NCI-H146 treated with DMSO at 0.1 percent for 48 hours (cell line): ENCODE measurements around the gene NLN.
"Not testable (repeated sequence)": the region's sequence is repeated elsewhere in the genome, so short reads cannot be mapped to it uniquely, and the experiment has no call there.

Experiments used
- DNase-seq: peaks from one replicate; lab custom pipeline; 2025; ENCODE audit not compliant: unreplicated experiment; lab: John Stamatoyannopoulos, UW

Gene NLN

DNA sequence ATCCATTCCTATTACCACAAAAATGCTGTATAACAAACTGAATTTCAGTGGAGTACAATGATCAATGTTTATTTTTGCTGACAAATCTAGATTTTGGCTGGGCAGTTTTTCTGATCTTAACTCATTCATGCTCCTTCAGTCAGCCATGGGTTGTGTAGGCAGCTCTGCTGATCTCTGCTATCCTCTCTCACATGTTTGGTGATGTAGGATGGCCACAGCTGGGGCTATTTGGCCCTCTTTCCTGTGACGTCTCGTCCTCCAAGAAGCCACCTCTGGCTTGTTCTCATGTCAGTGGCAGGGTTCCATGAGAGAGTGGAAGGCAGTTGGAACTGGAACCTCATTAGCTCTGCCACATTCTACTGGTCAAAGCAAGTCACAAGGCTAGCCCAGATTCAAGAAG, 8.9 kb downstream of the NLN start:
- no peak for DNase-seq

DNA sequence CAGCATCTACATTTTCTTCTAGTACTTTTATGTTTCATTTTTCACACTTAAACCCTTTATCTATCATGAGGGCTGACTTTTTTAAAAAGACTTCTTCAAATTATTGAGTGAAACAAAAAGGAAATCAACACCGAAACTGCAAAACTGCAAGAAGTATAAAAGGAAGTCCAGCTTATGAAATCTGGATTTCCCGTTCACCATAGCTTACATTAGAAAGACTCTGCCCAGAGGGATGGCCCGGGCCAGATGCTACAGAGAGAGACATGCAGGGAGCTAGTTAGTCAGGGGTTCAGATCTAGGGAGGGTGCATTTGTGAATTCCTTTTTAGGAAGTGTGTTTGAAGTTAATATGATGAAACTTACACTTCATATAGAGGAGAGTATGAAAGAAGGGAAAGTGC, 10.0 kb downstream of the NLN start:
- not testable (repeated sequence) for DNase-seq

DNA sequence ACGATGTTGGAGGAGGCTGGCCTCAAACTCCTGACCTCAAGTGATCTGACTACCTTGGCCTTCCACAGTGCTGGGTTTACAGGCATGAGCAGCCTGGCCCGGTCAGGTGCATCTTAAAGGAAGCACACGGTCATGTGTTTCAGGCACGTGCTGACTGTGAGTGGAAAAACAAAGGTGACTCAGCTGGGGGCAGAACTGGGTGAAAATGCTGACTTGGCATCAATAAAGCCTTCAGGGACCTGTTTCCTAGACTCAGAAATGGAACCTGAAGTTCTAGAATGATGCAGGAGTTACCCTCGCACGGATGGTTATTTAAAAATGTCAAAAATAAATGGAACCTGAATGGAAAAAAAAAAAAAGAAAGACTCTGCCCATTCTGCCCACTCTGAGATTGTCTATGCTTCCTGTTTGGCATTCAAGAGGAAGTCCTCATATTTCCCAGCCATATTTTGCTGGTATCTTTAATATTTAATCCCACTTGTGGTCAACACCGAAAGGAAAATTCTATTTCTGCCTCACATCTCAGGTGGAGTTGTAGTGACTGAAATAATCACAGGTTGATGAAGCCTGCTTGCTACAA, 12.3 kb downstream of the NLN start:
- DNase-seq = not testable (repeated sequence)

DNA sequence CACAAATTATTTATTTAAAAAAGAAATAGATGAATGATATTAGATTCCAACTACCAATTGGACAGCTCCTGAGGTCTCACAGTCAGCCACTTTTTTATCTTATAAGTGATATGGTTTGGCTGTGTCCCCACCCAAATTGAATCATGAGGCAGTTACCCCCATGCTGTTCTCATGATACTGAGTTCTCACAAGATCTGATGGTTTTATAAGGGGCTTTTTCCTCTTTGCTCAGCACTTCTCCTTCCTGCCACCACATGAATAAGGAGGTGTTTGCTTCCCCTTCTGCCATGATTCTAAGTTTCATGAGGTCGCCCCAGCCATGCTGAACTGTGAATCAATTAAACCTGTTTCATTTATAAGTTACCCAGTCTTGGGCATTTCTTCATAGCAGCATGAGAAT, 12.9 kb downstream of the NLN start:
- DNase-seq = no peak

DNA sequence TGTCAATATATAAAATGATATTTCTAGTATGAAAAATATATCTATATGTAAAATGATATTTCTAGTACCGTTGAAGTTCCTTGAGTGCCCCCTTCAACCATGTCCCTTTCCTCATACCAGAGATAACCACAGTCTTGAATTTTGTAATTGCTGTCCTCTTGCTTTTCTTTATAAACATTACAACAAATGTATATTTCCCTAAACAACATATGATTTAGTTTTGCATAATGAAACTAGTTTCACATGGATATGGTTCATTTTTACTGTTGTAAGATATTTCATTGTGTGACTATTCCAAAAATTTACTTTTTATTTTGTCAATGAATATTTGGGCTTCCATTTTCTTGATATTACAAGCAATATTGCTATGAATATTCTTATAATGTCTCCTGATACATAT, 14.0 kb downstream of the NLN start:
- DNase-seq = no peak

DNA sequence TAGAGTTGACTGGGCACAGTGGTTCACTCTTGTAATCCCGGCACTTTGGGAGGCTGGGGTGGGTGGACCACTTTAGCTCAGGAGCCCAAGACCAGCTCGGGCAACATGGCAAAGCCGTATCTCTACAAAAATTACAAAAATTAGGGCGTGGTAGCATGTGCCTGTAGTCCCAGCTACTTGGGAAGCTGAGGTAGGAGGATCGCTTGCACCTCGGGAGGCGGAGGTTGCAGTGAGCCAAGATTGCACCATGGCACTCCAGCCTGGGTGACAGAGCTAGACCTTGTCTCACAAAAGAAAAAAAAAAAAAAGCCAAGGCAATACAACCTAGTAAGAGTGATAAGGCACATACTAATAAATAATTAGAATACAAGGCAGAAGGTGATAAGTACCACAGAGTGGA, 15.8 kb downstream of the NLN start:
- no peak for DNase-seq

DNA sequence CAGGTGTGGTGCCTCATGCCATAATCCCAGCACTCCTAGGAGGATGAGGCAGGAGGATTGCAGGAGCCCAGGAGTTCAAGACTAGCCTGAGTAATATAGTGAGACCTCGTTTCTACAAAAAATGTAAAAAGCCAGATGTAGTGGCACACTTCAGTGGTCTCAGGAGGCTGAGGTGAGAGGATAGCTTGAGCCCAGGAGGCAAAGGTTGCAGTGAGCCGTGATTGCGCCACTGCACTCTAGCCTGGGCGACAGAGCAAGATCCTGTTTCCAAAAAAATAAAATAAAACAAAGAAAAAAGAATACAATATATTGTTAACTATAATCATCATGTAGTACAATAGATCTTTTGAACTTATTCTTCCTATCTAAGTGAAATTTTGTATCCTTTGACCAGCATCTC, 16.3 kb downstream of the NLN start:
- no peak for DNase-seq

DNA sequence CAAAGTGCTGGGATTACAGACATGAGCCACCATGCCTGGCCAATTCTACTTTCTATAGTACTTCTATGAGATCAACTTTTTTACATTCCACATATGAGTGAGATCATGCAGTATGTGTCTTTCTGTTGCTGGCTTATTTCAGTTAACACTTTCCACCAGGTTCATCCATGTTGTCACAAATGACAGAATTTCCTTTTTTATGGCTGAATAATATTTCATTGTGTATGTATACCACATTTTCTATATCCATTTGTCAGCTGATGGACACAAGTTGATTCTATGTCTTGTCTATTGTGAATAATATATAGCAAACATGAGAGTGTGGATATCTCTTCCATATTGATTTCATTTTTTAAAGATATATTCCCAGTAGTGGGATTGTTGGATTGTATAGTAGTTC, 17.2 kb downstream of the NLN start:
- DNase-seq = no peak

DNA sequence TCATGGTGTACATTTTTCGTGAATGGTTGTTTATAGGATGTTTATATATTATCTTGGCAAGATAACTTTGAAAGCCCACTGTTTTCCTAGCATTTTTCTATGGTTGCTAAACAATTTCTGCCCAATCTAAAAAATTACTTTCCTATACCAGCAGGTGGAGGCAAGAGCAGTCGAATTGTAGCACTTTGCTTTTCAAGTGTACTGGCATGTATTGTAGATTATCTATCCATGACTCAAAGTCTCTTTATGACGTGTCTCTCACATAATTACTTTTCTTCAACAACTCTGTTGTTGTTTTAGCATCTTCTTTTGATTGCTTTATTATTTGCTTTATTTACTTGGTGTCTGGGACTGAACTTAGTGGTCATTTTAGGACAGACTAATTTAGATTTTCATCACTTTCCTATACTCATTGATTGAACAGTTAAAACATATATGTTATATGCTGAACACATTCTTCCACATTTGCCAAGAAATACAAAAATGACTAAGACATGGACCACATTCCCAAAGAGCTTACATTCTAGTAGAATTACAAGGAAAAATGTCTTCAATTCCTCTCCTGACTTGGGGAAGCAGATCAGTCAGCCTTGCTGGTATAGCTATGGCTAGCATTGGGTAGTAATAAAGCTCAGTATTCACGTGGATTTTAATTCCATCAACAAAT, 20.7 kb downstream of the NLN start:
- peak; percentile 12 for DNase-seq

DNA sequence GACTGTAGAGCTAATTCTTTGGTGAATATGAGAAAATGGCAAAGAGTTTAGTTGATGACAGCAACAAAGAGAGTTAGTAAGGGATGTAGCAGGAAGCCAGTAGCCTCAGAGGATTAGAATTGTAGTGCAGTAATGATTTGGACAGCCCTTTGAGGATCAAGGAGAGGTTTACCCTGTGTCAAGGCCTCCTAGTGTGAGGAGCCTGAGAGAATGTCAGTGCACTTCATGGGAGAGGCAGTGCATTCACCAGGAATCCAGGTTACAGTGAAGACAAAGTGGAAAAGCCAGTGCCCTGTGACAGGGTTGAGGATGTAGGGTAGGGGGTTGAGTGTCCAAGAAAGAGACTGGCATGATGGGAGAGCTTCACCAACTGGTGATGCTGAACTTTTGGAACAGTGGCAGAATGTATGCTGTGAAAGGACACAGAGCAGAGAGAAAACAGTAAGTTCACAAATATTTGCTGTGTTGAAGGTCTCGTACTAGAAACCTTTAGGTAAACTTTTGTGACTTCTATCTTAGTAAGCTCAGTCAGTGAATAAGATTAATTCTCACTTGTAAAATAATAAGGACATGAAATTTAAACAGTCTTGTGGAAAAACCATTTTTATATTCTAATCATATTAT, 27.3 kb downstream of the NLN start:
- DNase-seq = no peak

DNA sequence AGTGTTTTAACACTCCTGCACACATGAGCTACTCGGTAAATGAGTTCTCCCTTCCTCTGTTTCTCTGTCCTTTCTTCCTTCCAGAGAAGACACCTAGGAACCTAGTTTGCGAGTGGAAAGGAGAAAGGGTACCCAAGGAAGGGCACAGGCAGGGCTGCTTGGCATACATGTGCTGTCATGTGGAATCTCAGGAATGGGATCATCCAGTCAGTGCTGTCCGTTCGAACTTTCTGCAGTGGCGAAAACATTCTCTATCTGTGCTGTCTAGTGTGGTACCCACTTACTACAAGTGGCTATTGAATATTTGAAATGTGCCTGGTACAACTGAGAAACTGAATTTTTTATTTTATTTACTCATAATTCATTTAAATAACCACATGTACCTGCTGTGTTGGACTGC, 28.0 kb downstream of the NLN start:
- no peak for DNase-seq

DNA sequence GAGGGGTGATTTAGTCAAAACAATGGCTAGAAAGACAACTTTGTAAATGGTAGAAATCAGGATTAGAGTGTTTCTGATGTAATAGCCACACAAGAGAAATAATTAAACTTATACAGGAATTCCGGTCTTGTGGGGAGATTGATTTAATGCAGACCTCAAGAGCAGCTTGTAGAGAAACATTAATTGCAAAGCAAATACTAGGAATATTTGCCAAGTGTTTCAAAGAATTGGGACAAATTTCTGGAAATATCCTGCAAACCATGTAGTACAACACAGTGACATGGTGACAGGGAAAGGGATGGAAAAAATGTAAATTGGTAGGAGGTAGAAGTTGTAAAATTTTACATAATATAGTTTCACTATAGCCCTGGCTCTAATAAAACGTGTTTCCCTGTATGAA, 28.9 kb downstream of the NLN start:
- DNase-seq = no peak

DNA sequence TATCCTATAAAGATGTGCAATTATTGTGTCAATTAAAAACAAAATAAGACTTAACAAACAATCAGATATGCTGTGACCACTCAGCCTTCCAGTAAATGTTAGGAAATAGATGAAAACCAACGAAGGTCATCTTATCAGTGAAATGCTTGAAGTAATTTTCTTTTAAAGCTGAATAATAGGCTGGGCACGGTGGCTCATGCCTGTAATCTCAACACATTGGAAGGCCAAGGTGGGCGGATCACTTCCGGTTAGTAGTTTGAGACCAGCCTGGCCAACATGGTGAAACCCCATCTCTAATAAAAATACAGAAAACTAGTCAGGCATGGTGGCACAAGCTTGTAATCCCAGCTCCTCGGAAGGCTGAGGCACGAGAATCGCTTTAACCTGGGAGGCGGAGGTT, 31.2 kb downstream of the NLN start:
- DNase-seq = peak; percentile 13

DNA sequence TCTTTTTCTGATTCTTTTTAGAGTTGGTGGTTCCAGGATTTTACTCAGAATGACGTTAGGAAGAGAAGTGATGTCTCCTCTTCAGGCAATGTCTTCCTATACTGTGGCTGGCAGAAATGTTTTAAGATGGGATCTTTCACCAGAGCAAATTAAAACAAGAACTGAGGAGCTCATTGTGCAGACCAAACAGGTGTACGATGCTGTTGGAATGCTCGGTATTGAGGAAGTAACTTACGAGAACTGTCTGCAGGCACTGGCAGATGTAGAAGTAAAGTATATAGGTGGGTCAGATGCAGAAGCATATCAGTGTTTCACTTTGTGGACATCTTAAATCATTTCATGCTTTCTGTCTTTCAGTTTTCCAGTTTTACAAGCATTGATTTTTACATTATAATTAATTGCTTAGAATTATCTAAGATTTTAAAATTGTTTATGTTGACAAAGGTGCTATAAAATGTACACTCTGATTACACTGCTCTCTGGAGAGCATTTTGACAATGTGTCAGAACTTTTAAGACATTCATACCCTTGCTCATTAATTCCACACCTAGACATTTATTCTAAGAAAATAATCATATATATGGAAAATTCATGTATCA, 36.6 kb downstream of the NLN start:
- no peak for DNase-seq

DNA sequence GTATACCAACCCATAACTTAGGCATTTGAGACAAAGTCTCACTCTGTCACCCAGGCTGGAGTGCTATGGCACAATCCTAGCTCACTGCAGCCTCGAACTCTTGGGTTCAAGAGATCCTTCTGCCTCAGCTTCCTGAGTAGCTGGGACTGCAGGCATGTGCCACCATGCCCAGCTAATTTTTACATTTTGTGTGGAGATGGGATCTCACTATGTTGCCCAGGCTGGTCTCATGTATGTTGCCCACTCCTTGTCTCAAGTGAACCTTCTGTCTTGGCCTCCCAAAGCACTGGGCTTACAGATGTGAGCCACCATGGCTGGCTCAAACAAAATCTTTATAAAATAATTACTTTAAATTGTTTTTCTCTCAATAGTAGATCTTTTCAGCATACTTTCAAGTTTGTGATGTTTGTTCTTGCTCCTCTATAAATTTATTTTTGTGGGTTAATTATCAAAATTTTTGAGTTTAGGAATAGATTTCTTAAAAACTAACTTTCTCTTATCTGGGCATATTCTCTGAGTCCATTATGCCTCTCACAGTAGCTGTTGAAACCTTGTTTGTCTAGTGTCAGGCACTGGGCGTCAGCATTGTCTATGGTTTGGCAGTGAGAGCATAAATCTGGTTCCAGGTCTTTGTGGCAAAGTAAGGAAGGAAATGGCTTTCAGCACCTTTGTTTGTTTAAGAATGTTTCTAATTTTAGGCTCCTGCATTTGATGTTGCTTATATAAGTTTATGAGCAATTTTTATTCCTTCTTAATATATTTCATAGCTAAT, 38.7 kb downstream of the NLN start:
- DNase-seq = peak; percentile 3

DNA sequence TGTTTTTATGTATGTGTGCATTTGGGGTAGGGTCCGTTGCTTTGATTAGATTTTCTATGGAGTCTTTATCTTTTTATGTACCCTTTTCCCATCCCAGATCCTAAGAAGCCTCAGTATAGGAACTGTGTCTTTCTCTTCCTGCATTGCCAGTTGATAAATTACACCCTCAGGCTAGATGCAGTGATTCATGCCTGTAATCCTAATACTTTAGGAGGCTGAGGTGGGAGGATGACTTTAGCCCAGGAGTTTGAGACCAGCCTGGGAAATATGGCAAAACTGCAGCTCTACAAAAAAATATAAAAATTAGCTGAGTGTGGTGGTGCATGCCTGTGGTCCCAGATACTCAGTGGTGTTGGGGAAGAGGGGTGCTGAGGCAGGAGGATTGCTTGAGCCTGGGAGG, 40.2 kb downstream of the NLN start:
- no peak for DNase-seq

DNA sequence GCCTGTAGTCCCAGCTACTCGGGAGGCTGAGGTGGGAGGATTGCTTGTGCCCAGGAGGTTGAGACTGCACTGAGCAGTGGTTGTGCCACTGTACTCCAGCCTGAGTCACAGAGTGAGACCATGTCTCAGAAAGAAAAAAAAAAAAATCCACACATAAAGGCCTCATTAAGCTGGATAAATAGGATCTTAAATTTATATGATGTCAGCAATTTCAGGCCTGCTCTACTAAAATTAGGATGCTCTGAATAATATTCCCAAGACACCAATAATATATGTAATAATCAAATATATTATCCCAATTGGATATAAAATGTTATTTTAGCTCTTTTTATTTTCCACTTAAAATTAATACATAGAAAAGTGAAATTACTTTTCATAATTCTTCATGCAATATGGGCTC, 43.6 kb downstream of the NLN start:
- DNase-seq = no peak

DNA sequence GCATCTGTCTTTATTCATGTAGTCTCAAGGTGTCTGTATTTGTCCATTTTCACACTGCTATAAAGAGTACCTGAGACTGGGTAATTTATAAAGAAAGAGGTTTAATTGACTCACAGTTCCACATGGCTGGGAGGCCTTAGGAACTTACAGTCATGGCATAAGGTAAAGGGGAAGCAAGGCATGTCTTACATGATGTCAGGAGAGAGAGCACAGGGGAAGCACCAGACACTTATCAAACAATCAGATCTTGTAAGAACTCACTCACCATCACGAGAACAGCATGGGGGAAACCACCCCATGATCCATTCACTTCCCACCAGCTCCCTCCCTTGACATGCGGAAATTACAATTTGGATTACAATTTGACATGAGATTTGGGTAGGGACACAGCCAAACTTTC, 44.2 kb downstream of the NLN start:
- DNase-seq = no peak

DNA sequence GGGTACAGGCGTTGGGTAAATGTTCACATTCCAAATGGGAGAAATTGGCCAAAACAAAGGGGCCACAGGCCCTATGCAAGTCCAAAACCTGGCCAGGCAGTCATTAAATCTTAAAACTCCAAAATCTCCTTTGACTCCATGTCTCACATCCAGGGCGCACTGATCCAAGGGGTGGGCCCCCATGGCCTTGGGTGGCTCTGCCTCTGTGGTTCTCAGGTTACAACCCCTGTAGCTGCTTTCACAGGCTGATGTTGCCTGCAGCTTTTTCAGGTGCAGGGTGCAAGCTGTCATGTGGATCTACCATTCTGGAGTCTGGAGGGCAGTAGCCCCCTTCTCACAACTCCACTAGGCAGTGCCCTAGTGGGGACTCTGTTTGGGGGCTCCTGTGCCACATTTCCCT, 44.8 kb downstream of the NLN start:
- DNase-seq = no peak

DNA sequence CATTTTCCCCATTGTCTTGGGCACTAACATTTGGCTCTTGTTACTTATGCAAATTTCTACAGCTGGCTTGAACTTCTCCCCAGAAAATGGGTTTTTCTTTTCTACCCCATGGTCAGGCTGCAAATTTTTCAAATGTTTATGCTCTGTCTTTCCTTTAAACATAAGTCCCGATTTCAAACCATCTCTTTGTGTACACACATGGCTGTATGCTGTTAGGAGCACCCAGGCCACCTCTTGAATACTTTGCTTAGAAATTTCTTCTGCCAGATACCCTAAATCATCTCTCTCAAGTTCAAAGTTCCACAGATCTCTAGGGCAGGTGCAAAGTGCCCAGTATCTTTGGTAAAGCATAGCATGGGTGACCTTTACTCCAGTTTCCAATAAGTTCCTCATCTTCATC, 45.6 kb downstream of the NLN start:
- DNase-seq = no peak

DNA sequence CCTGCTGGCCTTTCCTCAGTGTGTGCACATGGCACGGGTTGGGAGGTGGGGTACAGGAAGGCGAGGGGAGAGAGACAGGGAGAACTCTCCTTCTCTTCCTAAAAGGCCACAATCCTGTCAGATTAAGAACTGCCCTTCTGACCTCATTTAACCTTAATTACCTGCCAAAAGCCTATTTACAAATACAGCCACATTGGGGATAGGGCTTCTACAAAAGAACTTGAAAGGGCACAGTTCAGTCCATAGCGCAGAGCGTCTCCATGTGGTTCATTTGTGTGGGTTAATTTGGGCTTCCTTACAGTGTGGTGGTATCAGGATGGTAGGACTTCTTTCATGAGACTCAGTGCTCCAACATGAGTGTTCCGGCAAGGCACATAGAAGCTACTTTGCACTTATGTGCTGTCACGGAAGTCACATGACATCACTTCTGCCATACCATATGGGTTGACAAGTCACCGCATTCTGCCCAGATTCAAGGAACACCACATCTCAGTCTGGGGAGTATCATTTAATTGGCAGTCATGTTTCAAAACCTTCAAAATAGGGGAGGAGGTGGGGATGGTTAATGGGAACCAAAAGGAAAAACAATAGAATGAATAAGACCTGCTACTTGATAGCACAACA, 46.8 kb downstream of the NLN start:
- no peak for DNase-seq
